GM23338 (cell line): ENCODE data around the gene PACS2. TPM values are rescaled to one million over a fixed set of nuclear protein-coding genes. Genes with fewer than 3 reads are reported as not detected.

Experiments
- ATAC-seq: fragments of 200-7000 bp; cut with Tn5 transposase; 3 replicates; pipeline ENCODE4 v1.9.1; 2020
- DNase-seq: peaks from one replicate; pipeline ENCODE4 v3.0.0-alpha.2; 2015; ENCODE audit warnings: low spot score
- H2AFZ ChIP-seq: fragments of 200-600 bp; sonication (generic); 2 replicates; pipeline ENCODE4 v1.8.0; 2016; ENCODE audit warnings: antibody characterized with exemption, mild to moderate bottlenecking, moderate library complexity
- H3F3A ChIP-seq: fragments of 200-600 bp; sonication (generic); replicated peaks from 2 replicates; pipeline ENCODE4 v1.8.0; 2017; ENCODE audit warnings: antibody characterized with exemption, mixed run types, low read depth
- H3K27ac ChIP-seq: fragments of 200-600 bp; sonication (generic); 2 replicates; pipeline ENCODE4 v1.6.1; 2016; ENCODE audit warnings: low read depth
- H3K27me3 ChIP-seq: fragments of 200-600 bp; sonication (generic); 2 replicates; pipeline ENCODE4 v1.8.0; 2016; ENCODE audit warnings: mild to moderate bottlenecking, mixed run types, moderate library complexity; ENCODE audit not compliant: insufficient read depth
- H3K36me3 ChIP-seq: fragments of 200-600 bp; sonication (generic); 2 replicates; pipeline ENCODE4 v1.8.0; 2016; ENCODE audit warnings: mild to moderate bottlenecking; ENCODE audit not compliant: insufficient read depth
- H3K4me1 ChIP-seq: fragments of 200-600 bp; sonication (generic); 2 replicates; pipeline ENCODE4 v1.8.0; 2016; ENCODE audit warnings: mild to moderate bottlenecking, moderate library complexity; ENCODE audit not compliant: insufficient read depth
- H3K4me2 ChIP-seq: fragments of 200-600 bp; sonication (generic); 2 replicates; pipeline ENCODE4 v1.7.1; 2017; ENCODE audit warnings: mixed run types
- H3K4me3 ChIP-seq: fragments of 200-600 bp; sonication (generic); 2 replicates; pipeline ENCODE4 v1.6.1; 2016; ENCODE audit warnings: mixed run types
- H3K79me2 ChIP-seq: fragments of 200-600 bp; sonication (generic); replicated peaks from 2 replicates; pipeline ENCODE4 v1.8.0; 2017; ENCODE audit warnings: mild to moderate bottlenecking; ENCODE audit not compliant: insufficient read depth
- H3K9me2 ChIP-seq: fragments of 200-600 bp; sonication (generic); 2 replicates; pipeline ENCODE4 v1.8.0; 2017; ENCODE audit not compliant: insufficient read depth
- H4K20me1 ChIP-seq: fragments of 200-600 bp; sonication (generic); replicated peaks from 2 replicates; pipeline ENCODE4 v1.8.0; 2017; ENCODE audit warnings: mild to moderate bottlenecking; ENCODE audit not compliant: insufficient read depth
- H3K27ac Mint-ChIP-seq: 2 replicates; pipeline ENCODE4 v1.8.0; 2020; ENCODE audit warnings: inconsistent platforms, mild to moderate bottlenecking, moderate library complexity, mixed read lengths
- H3K27me3 Mint-ChIP-seq: 3 replicates; pipeline ENCODE4 v1.8.0; 2022; ENCODE audit warnings: low read depth, mild to moderate bottlenecking, moderate library complexity, mixed read lengths, inconsistent platforms; ENCODE audit not compliant: insufficient read depth, poor library complexity
- H3K36me3 Mint-ChIP-seq: 3 replicates; pipeline ENCODE4 v1.8.0; 2021; ENCODE audit warnings: low read depth, mild to moderate bottlenecking, inconsistent platforms, moderate library complexity, mixed read lengths
- H3K4me1 Mint-ChIP-seq: 3 replicates; pipeline ENCODE4 v1.8.0; 2020; ENCODE audit warnings: mild to moderate bottlenecking, inconsistent platforms, mixed read lengths
- H3K4me3 Mint-ChIP-seq: 3 replicates; pipeline ENCODE4 v1.8.0; 2021; ENCODE audit warnings: moderate library complexity, mild to moderate bottlenecking, inconsistent platforms, mixed read lengths
- H3K9me3 Mint-ChIP-seq: 3 replicates; pipeline ENCODE4 v1.8.0; 2020; ENCODE audit warnings: moderate library complexity, mild to moderate bottlenecking, inconsistent platforms, mixed read lengths
- CREB1 ChIP-seq: fragments of 250-450 bp; sonication (Bioruptor Pico); IDR thresholded peaks from 2 replicates; pipeline ENCODE4 v1.5.0; 2020; ENCODE audit warnings: low read depth, mild to moderate bottlenecking, moderate library complexity
- EZH2 ChIP-seq: fragments of 200-600 bp; sonication (generic); IDR thresholded peaks from one replicate; pipeline ENCODE4 v1.8.0; 2017; ENCODE audit warnings: antibody characterized with exemption, mild to moderate bottlenecking, low read depth; ENCODE audit not compliant: unreplicated experiment
- ZNF462 ChIP-seq: fragments of 250-450 bp; sonication (Bioruptor Pico); IDR thresholded peaks from 2 replicates; pipeline ENCODE4 v1.5.0; 2020; ENCODE audit warnings: mild to moderate bottlenecking, moderate library complexity
- polyA plus RNA-seq: library from polyadenylated mRNA; unstranded; fragments of >200 nt; fragmentation: Nextera tagmentation; extraction: Ambion mirVana; gene quantifications from 2 replicates; pipeline ENCODE4 v1.2.1, GENCODE V29; 2016
- total RNA-seq: library from RNA; depleted of rRNA; stranded (reverse); fragments of >200 nt; shearing (Covaris generic); gene quantifications from 2 replicates; pipeline ENCODE4 v1.2.3, GENCODE V29; 2014
- TF ChIP-seq, protein P1 (sequence below): IDR thresholded peaks from one replicate; pipeline ENCODE4 v1.6.1; 2018; ENCODE audit warnings: antibody characterized with exemption; ENCODE audit not compliant: unreplicated experiment

The PACS2 gene
- total and polyA plus RNA-seq, 2 experiments from 2014 or later = 22.5 to 79.0 TPM

DNA sequence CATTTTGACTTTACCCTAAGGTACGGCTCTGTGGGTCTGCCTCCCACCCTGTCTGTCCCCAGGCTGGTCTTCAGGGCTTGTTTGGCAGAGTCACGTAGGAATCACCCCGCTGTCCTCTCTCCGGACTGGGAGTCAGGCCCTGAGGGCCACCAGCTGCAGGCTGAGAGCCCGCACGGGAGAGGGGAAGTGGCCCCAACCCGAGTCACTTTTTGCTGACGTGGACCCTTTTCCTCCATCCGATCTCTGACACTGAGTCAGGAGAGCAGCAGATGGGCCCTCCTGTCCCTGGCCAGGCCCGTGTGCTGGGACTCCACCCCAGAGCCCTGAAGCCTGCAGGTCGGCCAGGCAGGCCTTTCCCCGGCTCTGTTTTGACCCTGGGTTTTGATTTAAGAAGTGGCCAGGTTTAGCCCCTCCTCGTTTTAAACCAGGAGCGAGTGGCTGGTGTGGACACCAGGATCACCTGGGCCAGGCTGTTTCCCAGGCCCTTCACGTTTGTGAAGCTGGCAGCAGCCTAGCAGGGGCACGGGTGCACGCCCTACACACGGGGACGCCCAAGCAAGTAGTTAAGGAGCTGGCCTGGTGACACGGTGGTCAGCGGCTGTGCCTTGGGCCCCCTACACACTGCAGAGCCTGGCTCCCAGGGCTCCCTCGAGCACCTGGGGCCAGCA is 71.3 kb downstream of the PACS2 start (continued):
- TF ChIP-seq ZNF462 (CRISPR knock-in tag) = no peak
- no peak for TF ChIP-seq EZH2
- no peak for TF ChIP-seq CREB1

GRCh38 chr14:105386581-105387529 is 72.3 kb downstream of the PACS2 start:
- no peaks in the 10 kb centered on the region for H3K27me3 ChIP-seq
- H3K36me3 ChIP-seq = no peaks in the 10 kb centered on the region
- DNase-seq = no peak
- H4K20me1 ChIP-seq = no peaks in the 10 kb centered on the region
- H3F3A ChIP-seq = 0 out of 2 replicates have a peak, but pooled peaks cover 2% of the 10 kb centered on the region
- Mint-ChIP-seq H3K9me3 (no peaks in the 10 kb centered on the region), H3K27ac (no peak overlapping the region), H3K36me3 (peaks cover 15% of the 10 kb centered on the region), H3K4me1 (no peaks in the 10 kb centered on the region), H3K4me3 (no peak overlapping the region), H3K27me3 (peaks cover 10% of the 10 kb centered on the region)
- H3K4me3 ChIP-seq = no peak overlapping the region
- no peaks in the 10 kb centered on the region for H3K79me2 ChIP-seq
- no peak overlapping the region for H3K27ac ChIP-seq
- H3K4me2 ChIP-seq = no peak overlapping the region
- H2AFZ ChIP-seq = no peak overlapping the region
- no peak for ATAC-seq
- no peaks in the 10 kb centered on the region for H3K9me2 ChIP-seq
- H3K4me1 ChIP-seq = no peaks in the 10 kb centered on the region
- TF ChIP-seq, protein P1, sequence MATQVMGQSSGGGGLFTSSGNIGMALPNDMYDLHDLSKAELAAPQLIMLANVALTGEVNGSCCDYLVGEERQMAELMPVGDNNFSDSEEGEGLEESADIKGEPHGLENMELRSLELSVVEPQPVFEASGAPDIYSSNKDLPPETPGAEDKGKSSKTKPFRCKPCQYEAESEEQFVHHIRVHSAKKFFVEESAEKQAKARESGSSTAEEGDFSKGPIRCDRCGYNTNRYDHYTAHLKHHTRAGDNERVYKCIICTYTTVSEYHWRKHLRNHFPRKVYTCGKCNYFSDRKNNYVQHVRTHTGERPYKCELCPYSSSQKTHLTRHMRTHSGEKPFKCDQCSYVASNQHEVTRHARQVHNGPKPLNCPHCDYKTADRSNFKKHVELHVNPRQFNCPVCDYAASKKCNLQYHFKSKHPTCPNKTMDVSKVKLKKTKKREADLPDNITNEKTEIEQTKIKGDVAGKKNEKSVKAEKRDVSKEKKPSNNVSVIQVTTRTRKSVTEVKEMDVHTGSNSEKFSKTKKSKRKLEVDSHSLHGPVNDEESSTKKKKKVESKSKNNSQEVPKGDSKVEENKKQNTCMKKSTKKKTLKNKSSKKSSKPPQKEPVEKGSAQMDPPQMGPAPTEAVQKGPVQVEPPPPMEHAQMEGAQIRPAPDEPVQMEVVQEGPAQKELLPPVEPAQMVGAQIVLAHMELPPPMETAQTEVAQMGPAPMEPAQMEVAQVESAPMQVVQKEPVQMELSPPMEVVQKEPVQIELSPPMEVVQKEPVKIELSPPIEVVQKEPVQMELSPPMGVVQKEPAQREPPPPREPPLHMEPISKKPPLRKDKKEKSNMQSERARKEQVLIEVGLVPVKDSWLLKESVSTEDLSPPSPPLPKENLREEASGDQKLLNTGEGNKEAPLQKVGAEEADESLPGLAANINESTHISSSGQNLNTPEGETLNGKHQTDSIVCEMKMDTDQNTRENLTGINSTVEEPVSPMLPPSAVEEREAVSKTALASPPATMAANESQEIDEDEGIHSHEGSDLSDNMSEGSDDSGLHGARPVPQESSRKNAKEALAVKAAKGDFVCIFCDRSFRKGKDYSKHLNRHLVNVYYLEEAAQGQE = no peak
